ENCODE data around the gene PARVA.

DNA sequence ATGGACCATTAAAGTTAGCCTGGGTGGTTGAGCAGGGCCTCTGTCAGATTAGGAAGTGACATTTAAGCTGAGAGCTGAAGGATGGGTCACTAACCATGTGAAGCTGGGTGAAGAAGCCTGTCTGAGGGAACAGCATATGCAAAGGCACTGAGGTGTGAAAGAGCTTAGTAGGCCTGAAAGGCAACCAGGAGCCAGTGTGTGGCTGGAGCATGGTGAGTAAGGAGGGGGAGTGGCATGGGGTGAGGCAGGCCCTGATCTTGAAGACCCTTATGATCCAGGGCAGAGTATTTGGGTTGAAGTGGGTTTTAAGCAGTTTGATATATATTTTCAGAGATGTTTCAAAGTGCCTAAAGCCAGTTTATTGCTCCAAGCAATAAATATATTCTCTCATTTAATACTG lies 48.8 kb downstream of the PARVA start:
- no peak for TF ChIP-seq POLR2A (IDR thresholded peaks at IDR 0.05)
- TF ChIP-seq, protein P1, sequence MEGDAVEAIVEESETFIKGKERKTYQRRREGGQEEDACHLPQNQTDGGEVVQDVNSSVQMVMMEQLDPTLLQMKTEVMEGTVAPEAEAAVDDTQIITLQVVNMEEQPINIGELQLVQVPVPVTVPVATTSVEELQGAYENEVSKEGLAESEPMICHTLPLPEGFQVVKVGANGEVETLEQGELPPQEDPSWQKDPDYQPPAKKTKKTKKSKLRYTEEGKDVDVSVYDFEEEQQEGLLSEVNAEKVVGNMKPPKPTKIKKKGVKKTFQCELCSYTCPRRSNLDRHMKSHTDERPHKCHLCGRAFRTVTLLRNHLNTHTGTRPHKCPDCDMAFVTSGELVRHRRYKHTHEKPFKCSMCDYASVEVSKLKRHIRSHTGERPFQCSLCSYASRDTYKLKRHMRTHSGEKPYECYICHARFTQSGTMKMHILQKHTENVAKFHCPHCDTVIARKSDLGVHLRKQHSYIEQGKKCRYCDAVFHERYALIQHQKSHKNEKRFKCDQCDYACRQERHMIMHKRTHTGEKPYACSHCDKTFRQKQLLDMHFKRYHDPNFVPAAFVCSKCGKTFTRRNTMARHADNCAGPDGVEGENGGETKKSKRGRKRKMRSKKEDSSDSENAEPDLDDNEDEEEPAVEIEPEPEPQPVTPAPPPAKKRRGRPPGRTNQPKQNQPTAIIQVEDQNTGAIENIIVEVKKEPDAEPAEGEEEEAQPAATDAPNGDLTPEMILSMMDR (IDR thresholded peaks at IDR 0.05) = no peak

All from body of pancreas (tissue), 4 donors.